Calu3 (cell line): ENCODE results near the gene SSR2. TPM values are rescaled to one million over a fixed set of nuclear protein-coding genes. Genes with fewer than 3 reads are reported as not detected.

ENCODE experiments used
- BruUV-seq: library from RNA; stranded (reverse); fragments of 400-500 nt; replicated peaks from 2 replicates; lab custom pipeline; 2021; lab: Mats Ljungman, UMichigan
- CTCF ChIA-PET: fragments of 300-600 bp; sonication (Branson Sonifier 250); formaldehyde crosslinking; loops from one replicate; lab custom pipeline; 2022; ENCODE audit warnings: antibody characterized with exemption; lab: Charles Lee
- DNase-seq: peaks from one replicate; pipeline ENCODE4 v3.0.0; 2022
- H3K27ac Mint-ChIP-seq: one replicate; pipeline ENCODE4 v1.8.0; 2022; ENCODE audit warnings: mixed read lengths; ENCODE audit not compliant: unreplicated experiment
- H3K27me3 Mint-ChIP-seq: one replicate; pipeline ENCODE4 v1.8.0; 2022; ENCODE audit warnings: mixed read lengths; ENCODE audit not compliant: unreplicated experiment
- H3K36me3 Mint-ChIP-seq: one replicate; pipeline ENCODE4 v1.8.0; 2022; ENCODE audit warnings: mild to moderate bottlenecking, moderate library complexity, mixed read lengths; ENCODE audit not compliant: insufficient read depth, unreplicated experiment
- H3K4me1 Mint-ChIP-seq: one replicate; pipeline ENCODE4 v1.8.0; 2022; ENCODE audit warnings: mild to moderate bottlenecking, low read depth, mixed read lengths; ENCODE audit not compliant: unreplicated experiment
- H3K4me3 Mint-ChIP-seq: one replicate; pipeline ENCODE4 v1.8.0; 2022; ENCODE audit warnings: mild to moderate bottlenecking, low read depth, moderate library complexity, mixed read lengths; ENCODE audit not compliant: unreplicated experiment
- H3K9me3 Mint-ChIP-seq: one replicate; pipeline ENCODE4 v1.8.0; 2022; ENCODE audit warnings: low read depth, mixed read lengths; ENCODE audit not compliant: unreplicated experiment
- intact Hi-C: fragments of 100-400 bp; cut with micrococcal nuclease; formaldehyde crosslinking; loops from one replicate; pipeline ENCODE4 v1.10.0; 2022; ENCODE audit not compliant: unreplicated experiment
- total RNA-seq: library from RNA; stranded (reverse); gene quantifications from 2 replicates; pipeline ENCODE4 v1.2.3, GENCODE V29; 2022
- TF ChIP-seq, protein P1 (sequence below): fragments of 200-600 bp; IDR thresholded peaks from one replicate; pipeline ENCODE4 v1.8.0; 2022; ENCODE audit warnings: antibody characterized with exemption; ENCODE audit not compliant: unreplicated experiment

The SSR2 gene
- total RNA-seq, 1 experiment from 2014 or later = 246 TPM

DNA sequence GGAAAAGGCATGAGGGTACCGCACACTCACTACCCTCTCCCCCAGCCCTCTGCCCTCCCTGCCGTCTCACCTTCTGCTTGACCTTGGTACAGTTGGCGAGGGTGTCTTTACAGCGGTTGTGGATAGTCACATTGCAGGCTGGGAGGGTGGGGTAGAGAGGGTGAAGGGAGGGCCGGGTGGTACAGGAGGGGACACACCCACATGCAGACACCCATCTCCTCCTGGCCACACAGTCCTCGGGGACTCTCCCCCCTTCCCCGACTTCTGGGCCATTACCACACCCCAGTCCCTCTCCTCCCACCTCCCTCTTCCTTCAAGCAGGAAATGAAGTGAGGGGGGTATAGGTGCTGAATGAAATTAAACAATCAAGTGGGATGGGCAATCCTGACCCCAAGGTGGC is 54.0 kb downstream of the SSR2 start:
- CTCF ChIA-PET = no interaction called here
- BruUV-seq = no TSS peak
- Mint-ChIP-seq H3K27ac (peak overlapping the region; percentile 40), H3K4me1 (peaks cover 31% of the 10 kb centered on the region), H3K9me3 (no peaks in the 10 kb centered on the region), H3K36me3 (peaks cover 83% of the 10 kb centered on the region), H3K27me3 (no peaks in the 10 kb centered on the region), H3K4me3 (no peak overlapping the region)
- DNase-seq = no peak
- intact Hi-C loops = no loop called here
- TF ChIP-seq, protein P1, sequence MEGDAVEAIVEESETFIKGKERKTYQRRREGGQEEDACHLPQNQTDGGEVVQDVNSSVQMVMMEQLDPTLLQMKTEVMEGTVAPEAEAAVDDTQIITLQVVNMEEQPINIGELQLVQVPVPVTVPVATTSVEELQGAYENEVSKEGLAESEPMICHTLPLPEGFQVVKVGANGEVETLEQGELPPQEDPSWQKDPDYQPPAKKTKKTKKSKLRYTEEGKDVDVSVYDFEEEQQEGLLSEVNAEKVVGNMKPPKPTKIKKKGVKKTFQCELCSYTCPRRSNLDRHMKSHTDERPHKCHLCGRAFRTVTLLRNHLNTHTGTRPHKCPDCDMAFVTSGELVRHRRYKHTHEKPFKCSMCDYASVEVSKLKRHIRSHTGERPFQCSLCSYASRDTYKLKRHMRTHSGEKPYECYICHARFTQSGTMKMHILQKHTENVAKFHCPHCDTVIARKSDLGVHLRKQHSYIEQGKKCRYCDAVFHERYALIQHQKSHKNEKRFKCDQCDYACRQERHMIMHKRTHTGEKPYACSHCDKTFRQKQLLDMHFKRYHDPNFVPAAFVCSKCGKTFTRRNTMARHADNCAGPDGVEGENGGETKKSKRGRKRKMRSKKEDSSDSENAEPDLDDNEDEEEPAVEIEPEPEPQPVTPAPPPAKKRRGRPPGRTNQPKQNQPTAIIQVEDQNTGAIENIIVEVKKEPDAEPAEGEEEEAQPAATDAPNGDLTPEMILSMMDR = no peak

DNA sequence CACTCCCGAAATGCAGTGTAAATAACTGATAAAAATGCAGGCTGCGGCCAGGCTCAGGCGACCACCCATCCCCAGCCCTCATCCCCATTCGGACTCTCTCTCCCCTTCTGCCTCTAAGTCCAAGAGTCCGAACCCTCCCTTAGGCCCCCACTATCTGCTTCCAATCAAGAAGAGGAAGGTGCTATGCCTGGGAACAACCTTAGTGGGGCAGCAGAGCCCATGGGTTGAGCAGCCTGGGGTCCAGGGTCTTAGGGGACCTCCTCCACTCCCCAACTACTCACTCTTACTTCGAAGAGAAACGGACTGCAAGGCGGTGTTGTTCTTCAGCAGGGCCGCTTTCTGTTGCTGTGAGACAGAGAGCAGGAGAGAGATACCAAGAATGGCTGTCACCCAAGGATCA is 54.6 kb downstream of the SSR2 start:
- Mint-ChIP-seq H3K27ac (peak overlapping the region; percentile 40), H3K4me3 (no peak overlapping the region)

DNA sequence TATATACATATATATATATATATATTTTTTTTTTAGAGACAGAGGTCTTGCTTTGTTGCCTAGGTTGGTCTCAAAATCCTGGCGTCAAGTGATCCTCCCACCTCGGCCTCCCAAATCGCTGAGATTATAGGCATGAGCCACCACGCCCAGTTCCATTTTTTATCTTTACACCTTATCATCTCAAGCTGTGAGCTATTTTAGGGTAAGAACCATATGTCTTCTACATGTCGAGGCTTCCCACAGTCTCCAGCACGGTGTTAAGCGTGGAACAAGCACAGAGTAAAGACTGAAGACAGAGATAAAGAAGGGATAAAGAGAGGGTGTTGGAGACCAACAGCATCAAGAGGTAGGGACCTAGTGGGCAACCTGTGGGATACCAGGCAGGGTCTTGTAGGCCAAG is 56.6 kb downstream of the SSR2 start:
- H3K4me1 Mint-ChIP-seq = peaks cover 34% of the 10 kb centered on the region
- H3K36me3 Mint-ChIP-seq = peaks cover 92% of the 10 kb centered on the region
- intact Hi-C loops = no loop called here
- H3K9me3 Mint-ChIP-seq = no peaks in the 10 kb centered on the region
- CTCF ChIA-PET = interaction anchor here (0.7 kb wide), 1 partner anchor 360 kb away, joined by 3 read pairs; no protein-coding TSS in a partner anchor
- TF ChIP-seq, protein P1 = no peak
- H3K27me3 Mint-ChIP-seq = no peaks in the 10 kb centered on the region
- DNase-seq = no peak
- BruUV-seq = no TSS peak
- H3K27ac Mint-ChIP-seq = no peak overlapping the region
- H3K4me3 Mint-ChIP-seq = no peak overlapping the region

More for the DNA sequence above, 54.6 kb downstream of the SSR2 start:
- Mint-ChIP-seq H3K9me3 (no peaks in the 10 kb centered on the region), H3K36me3 (peaks cover 83% of the 10 kb centered on the region), H3K4me1 (peaks cover 35% of the 10 kb centered on the region), H3K27me3 (no peaks in the 10 kb centered on the region)
- CTCF ChIA-PET = no interaction called here
- intact Hi-C loops = no loop called here
- TF ChIP-seq, protein P1 = no peak
- no TSS peak for BruUV-seq
- no peak for DNase-seq

DNA sequence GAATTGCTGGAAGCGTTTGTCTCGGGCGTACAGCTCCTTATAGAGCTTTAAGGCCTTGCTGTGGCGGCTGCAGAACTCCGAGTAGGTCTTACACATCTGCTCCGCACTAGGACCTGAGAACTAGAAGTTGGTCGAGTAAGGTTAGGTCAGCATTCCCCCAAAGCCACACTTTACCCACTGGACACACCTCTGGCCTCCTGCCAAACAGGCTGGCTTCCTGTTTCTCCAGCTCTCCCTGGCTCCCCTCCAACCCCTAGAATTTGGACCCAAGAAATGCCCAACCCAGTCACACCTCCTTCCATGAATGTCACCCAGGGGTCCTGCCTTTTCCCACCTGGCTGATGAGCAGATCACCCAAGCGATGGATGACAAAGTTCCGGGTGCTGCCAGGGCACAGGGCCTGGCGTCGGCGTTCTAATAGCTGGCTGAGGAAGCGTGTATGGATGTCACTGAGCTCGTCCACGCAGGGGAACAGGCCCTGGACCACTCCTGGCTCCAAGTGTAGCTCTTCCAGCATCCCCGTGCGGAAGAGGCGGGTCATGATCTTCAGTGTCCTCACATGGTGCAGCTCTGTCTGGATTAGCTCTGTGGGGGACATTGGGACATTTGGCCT is 58.0 kb downstream of the SSR2 start:
- TF ChIP-seq, protein P1 = no peak
- BruUV-seq = no TSS peak
- DNase-seq = peak; percentile 68
- Mint-ChIP-seq H3K36me3 (peaks cover 79% of the 10 kb centered on the region), H3K27ac (no peak overlapping the region), H3K9me3 (no peaks in the 10 kb centered on the region), H3K4me1 (peaks cover 34% of the 10 kb centered on the region), H3K27me3 (no peaks in the 10 kb centered on the region), H3K4me3 (peak overlapping the region; percentile 66)
- CTCF ChIA-PET = interaction anchor here (0.6 to 1.5 kb wide), 7 partner anchors 8 to 110 kb away, joined by 3 to 8 read pairs (median 4); partner anchors contain the start of gene ARHGEF2
- intact Hi-C loops = loop anchor here (2.0 kb wide), 1 partner anchor 26 kb away; no protein-coding TSS in a partner anchor
